Right lobe of liver (tissue), 6 donors: ENCODE data around the gene GRID1. TPM values are rescaled to one million over a fixed set of nuclear protein-coding genes. Genes with fewer than 3 reads are reported as not detected.

Experiments
- ATAC-seq, 4 donors: fragments of 200-7000 bp; cut with Tn5 transposase; one replicate each; pipeline ENCODE4 v1.9.1; 2020; ENCODE audit warnings: mild to moderate bottlenecking in 4 of 4, moderate library complexity in 4 of 4
- DNase-seq, 3 donors: peaks; one replicate each; pipeline ENCODE4 v3.0.0-alpha.2; 2020
- H3K27ac ChIP-seq, 3 donors: fragments of 200-600 bp; one replicate each; pipeline ENCODE4 v1.8.0; 2022
- H3K27me3 ChIP-seq, 2 donors: fragments of 200-600 bp; one replicate each; pipeline ENCODE4 v1.8.0; 2022
- H3K36me3 ChIP-seq, 4 donors: fragments of 200-600 bp; sonication (generic) in 1 of 4; one replicate each; pipeline versions ENCODE4 v1.5.1 to v1.8.0; 2017 to 2022; ENCODE audit warnings: control low read depth in 1 of 4
- H3K4me1 ChIP-seq, 4 donors: fragments of 200-600 bp; sonication (generic) in 1 of 4; one replicate each; pipeline versions ENCODE4 v1.5.1 to v1.8.0; 2017 to 2022; ENCODE audit warnings: control low read depth in 1 of 4
- H3K4me3 ChIP-seq, 3 donors: fragments of 200-600 bp; one replicate each; pipeline ENCODE4 v1.8.0; 2022
- H3K9me3 ChIP-seq, 4 donors: fragments of 200-600 bp; sonication (generic) in 1 of 4; one replicate each; pipeline versions ENCODE4 v1.5.1 to v1.8.0; 2017 to 2022; ENCODE audit warnings: control low read depth in 1 of 4
- CTCF ChIP-seq, 4 donors: fragments of 200-600 bp in 3 of 4; fragments of 450-650 bp in 1 of 4; IDR thresholded peaks; one replicate each; pipeline versions ENCODE4 v1.5.1 to v1.8.0; 2016 to 2022; ENCODE audit warnings: antibody characterized with exemption in 4 of 4, mild to moderate bottlenecking in 2 of 4
- POLR2A ChIP-seq: fragments of 450-650 bp; IDR thresholded peaks from one replicate; pipeline ENCODE4 v1.6.1; 2017; ENCODE audit warnings: antibody characterized with exemption, mild to moderate bottlenecking
- WGBS: methylation state at CpG from one replicate; pipeline ENCODE4 v1.1.6; 2018; ENCODE audit warnings: low coverage, low lambda C conversion rate; ENCODE audit not compliant: insufficient coverage; ENCODE audit errors: missing lambda C conversion rate; 5-methylcytosine and 5-hydroxymethylcytosine counted together
- intact Hi-C, 2 donors: fragments of 100-400 bp; cut with DNase I; formaldehyde crosslinking; loops; one replicate each; pipeline versions ENCODE4 v1.11.2 to v1.14.1; 2022
- total RNA-seq, 6 experiments: library from RNA; depleted of rRNA in 2 of 6; stranded (reverse); fragments of >200 nt in 2 of 6; fragmentation: NEBNext Ultra II Directional in 3 of 6; extraction: Animal tissue kit (Norgen Biotek cat#: 25700) in 3 of 6; gene quantifications; one replicate each; pipeline versions ENCODE4 v1.1.0 to v1.2.4, GENCODE V29; 2016 to 2023
- donor health status: DM: no; HTN: yes; CAD: no.
- donor health status: DM: no; HTN: no; CAD: no.
- donor health status: DM: no; HTN: no; CAD: no.
- donor health status: DM: no; HTN: yes; CAD: no.
- donor health status: DM: no; HTN: yes; CAD: no.

The GRID1 gene
- total RNA-seq, 6 experiments from 2014 or later = 0.05 to 1.9 (median 0.81) TPM

- Histone ChIP-seq H3K4me1 (no peaks in the 10 kb centered on the region), H3K36me3 (no peaks in the 10 kb centered on the region), H3K27ac (no peak overlapping the region), H3K9me3 (no peaks in the 10 kb centered on the region), H3K4me3 (no peak overlapping the region), H3K27me3 (no peaks in the 10 kb centered on the region)
- TF ChIP-seq CTCF (IDR thresholded peaks at IDR 0.05) = no peak
- TF ChIP-seq POLR2A = no peak
- no peak for DNase-seq
- 39% methylated on average over 4 of the region's 5 CpGs for WGBS
- ATAC-seq = no peak
- intact Hi-C loops = no loop called here
Observed at GRCh38 chr10:86215712-86216111, 150.9 kb downstream of the GRID1 start.

- DNase-seq (peak in 1 of 3 donors; percentile 26), ATAC-seq (no peak)
- 17% methylated on average over 1 of the region's 4 CpGs for WGBS
- Histone ChIP-seq H3K4me3 (no peak overlapping the region), H3K36me3 (no peaks in the 10 kb centered on the region), H3K9me3 (no peaks in the 10 kb centered on the region), H3K27ac (no peak overlapping the region), H3K27me3 (no peaks in the 10 kb centered on the region), H3K4me1 (no peaks in the 10 kb centered on the region)
- TF ChIP-seq CTCF (IDR thresholded peaks at IDR 0.05) = no peak
- no peak for TF ChIP-seq POLR2A
- intact Hi-C loops = no loop called here
Observed at GRCh38 chr10:86215046-86215445, 151.5 kb downstream of the GRID1 start.

GRCh38 chr10:86213148-86213547 lies 153.4 kb downstream of the GRID1 start:
- no peak overlapping the region for H3K27ac ChIP-seq
- H3K9me3 ChIP-seq = no peaks in the 10 kb centered on the region
- intact Hi-C loops = no loop called here
- WGBS = 60% methylated on average over 2 of the region's 7 CpGs
- H3K4me1 ChIP-seq = no peaks in the 10 kb centered on the region
- no peak for ATAC-seq
- TF ChIP-seq POLR2A (no peak), CTCF (IDR thresholded peaks at IDR 0.05) (no peak)
- H3K27me3 ChIP-seq = no peaks in the 10 kb centered on the region
- no peak overlapping the region for H3K4me3 ChIP-seq
- H3K36me3 ChIP-seq = no peaks in the 10 kb centered on the region
- peak in 2 of 3 donors; percentile 3 to 31 for DNase-seq

- H3K9me3 ChIP-seq = no peaks in the 10 kb centered on the region
- no peak overlapping the region for H3K27ac ChIP-seq
- intact Hi-C loops = no loop called here
- no peaks in the 10 kb centered on the region for H3K27me3 ChIP-seq
- no peak for TF ChIP-seq CTCF (IDR thresholded peaks at IDR 0.05)
- no peak for TF ChIP-seq POLR2A
- no peak overlapping the region for H3K4me3 ChIP-seq
- H3K36me3 ChIP-seq = no peaks in the 10 kb centered on the region
- no peaks in the 10 kb centered on the region for H3K4me1 ChIP-seq
- ATAC-seq (no peak), DNase-seq (peak in 2 of 3 donors; percentile 4 to 23)
- 18% methylated on average over 3 of the region's 6 CpGs for whole genome bisulfite sequencing
Observed at GRCh38 chr10:86212391-86212700, 154.2 kb downstream of the GRID1 start.

DNA sequence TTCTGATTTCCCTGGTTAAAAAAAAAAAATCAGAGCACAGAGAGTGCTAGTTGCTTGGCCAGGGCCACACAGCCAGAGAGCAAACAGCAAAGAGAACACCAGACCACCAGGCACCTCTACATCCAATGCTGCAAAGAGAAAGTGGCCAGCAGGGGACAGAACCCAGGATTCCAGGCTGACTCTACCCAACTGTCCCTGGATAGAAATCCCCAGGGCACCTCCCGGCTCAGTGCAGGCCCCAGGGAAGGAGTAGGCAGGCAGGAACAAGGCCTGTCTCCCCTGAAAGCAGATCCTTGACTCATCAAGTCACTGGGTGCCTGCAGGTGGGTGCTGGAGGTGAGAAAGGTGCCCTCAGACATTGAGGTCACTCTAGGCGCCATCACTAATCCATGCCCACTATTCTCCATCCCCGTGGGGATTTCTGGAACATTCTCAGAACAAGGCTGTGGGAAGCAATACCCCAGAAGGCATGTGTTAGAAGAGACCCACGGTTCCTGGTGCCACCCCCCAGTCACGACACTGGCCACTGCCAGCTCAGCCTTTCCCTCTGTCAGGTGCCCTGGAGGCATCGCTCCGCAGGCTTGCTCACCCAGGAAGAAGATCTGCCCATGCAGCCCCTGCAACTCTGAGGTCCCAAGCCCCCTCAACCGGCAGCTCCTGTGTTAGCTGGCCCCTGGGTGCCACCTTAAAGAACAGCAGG lies 154.8 kb downstream of the GRID1 start:
- H3K9me3 ChIP-seq = no peaks in the 10 kb centered on the region
- ATAC-seq (peak in 1 of 4 donors; percentile 9), DNase-seq (peak in 1 of 3 donors; percentile 11)
- no peaks in the 10 kb centered on the region for H3K4me1 ChIP-seq
- intact Hi-C loops = no loop called here
- WGBS = no CpG with 5 or more reads among the region's 8 CpGs
- H3K36me3 ChIP-seq = no peaks in the 10 kb centered on the region
- no peak overlapping the region for H3K4me3 ChIP-seq
- no peak overlapping the region for H3K27ac ChIP-seq
- TF ChIP-seq POLR2A (no peak), CTCF (IDR thresholded peaks at IDR 0.05) (no peak)
- no peaks in the 10 kb centered on the region for H3K27me3 ChIP-seq
